ENCODE results near the gene IYD. TPM values are rescaled to one million over a fixed set of nuclear protein-coding genes. Genes with fewer than 3 reads are reported as not detected.
A peak's percentile ranks its signal among the peaks of the same experiment; 100 is the strongest.

Gene IYD
- total and polyA plus RNA-seq, 9 of the 15 experiments (the other 6 are each of a cell fraction or from before 2014, with no cell fraction given): not detected

GRCh38 chr6:150417899-150418826 is 49.4 kb downstream of the IYD start (continued):
- no peak for TF ChIP-seq E2F8 (IDR thresholded peaks at IDR 0.05; ENCODE audit: low read depth, partially characterized antibody)
- TF ChIP-seq MBD1 (CRISPR knock-in tag; IDR thresholded peaks at IDR 0.05): no peak
- TF ChIP-seq ZNF282 (CRISPR knock-in tag; IDR thresholded peaks at IDR 0.05): no peak
- no peak for TF ChIP-seq SRSF9 (IDR thresholded peaks at IDR 0.05; ENCODE audit: borderline replicate concordance, low read depth, low read length)
- TF ChIP-seq NR2C1 (IDR thresholded peaks at IDR 0.05): no peak
- TF ChIP-seq NR2C1 (tag; IDR thresholded peaks at IDR 0.05): no peak
- no peak for TF ChIP-seq IRF2 (CRISPR knock-in tag; IDR thresholded peaks at IDR 0.05)
- TF ChIP-seq MLX (CRISPR knock-in tag; conservative IDR thresholded peaks at IDR 0.05): no peak
- no peak for TF ChIP-seq RREB1 (CRISPR knock-in tag; IDR thresholded peaks at IDR 0.05)
- TF ChIP-seq RHOXF2B (CRISPR knock-in tag; conservative IDR thresholded peaks at IDR 0.05): no peak
- TF ChIP-seq RB1 (IDR thresholded peaks at IDR 0.05; ENCODE audit: low read depth): peak; percentile 33; the same call in 1 of the 2 replicates
- peak; percentile 79 for TF ChIP-seq POLR2H (tag; IDR thresholded peaks at IDR 0.05; ENCODE audit: low read depth)
- TF ChIP-seq NELFE (IDR thresholded peaks at IDR 0.05; ENCODE audit: insufficient read depth, insufficient read length): no peak
- TF ChIP-seq MYBL2 (IDR thresholded peaks at IDR 0.05; ENCODE audit: low read depth): no peak
- no peak for TF ChIP-seq MYBL2 (CRISPR knock-in tag; IDR thresholded peaks at IDR 0.05; ENCODE audit: borderline replicate concordance)
- TF ChIP-seq NR3C1 (CRISPR knock-in tag; IDR thresholded peaks at IDR 0.05): no peak
- TF ChIP-seq KLF1 (tag; IDR thresholded peaks at IDR 0.05): no peak

All from K562 (cell line).